Thoracic aorta (tissue), 2 donors: ENCODE measurements around the gene SCP2. TPM values are rescaled to one million over a fixed set of nuclear protein-coding genes. Genes with fewer than 3 reads are reported as not detected.

Source experiments
- ATAC-seq: fragments of 150-250 bp; one replicate; pipeline ENCODE4 v1.8.0; 2017; ENCODE audit warnings: low read depth; ENCODE audit not compliant: insufficient number of reproducible peaks, low FRiP score
- DNase-seq: peaks from one replicate; pipeline ENCODE4 v3.0.0-alpha.2; 2020; ENCODE audit warnings: low spot score
- H3K27ac ChIP-seq, 2 donors: fragments of 200-600 bp; sonication (generic); 1 replicate in 1 of 2; 2 replicates in 1 of 2; pipeline ENCODE4 v1.5.1; 2016; ENCODE audit warnings: mild to moderate bottlenecking in 2 of 2, moderate library complexity in 2 of 2
- H3K27me3 ChIP-seq: fragments of 200-600 bp; sonication (generic); replicated peaks from 2 replicates; pipeline ENCODE4 v1.6.0; 2016; ENCODE audit warnings: mild to moderate bottlenecking; ENCODE audit not compliant: insufficient read depth
- H3K36me3 ChIP-seq: fragments of 200-600 bp; sonication (generic); one replicate; pipeline ENCODE4 v1.5.1; 2016
- H3K4me1 ChIP-seq, 2 donors: fragments of 200-600 bp; sonication (generic); 1 replicate in 1 of 2; 2 replicates in 1 of 2; pipeline versions ENCODE4 v1.5.1 to v1.6.0; 2016; ENCODE audit warnings: low read depth in 2 of 2, mild to moderate bottlenecking in 1 of 2; ENCODE audit not compliant: control insufficient read depth in 1 of 2
- H3K4me3 ChIP-seq: fragments of 200-600 bp; sonication (generic); 2 replicates; pipeline ENCODE4 v1.5.1; 2016; ENCODE audit warnings: mild to moderate bottlenecking
- H3K9me3 ChIP-seq: fragments of 200-600 bp; sonication (generic); 2 replicates; pipeline ENCODE4 v1.5.1; 2016
- total RNA-seq, 2 donors: library from RNA; depleted of rRNA; stranded (reverse); fragments of >200 nt; gene quantifications; one replicate each; pipeline versions ENCODE4 v1.1.0 to v1.2.3, GENCODE V29; 2016
- TF ChIP-seq, protein P1 (sequence below): fragments of 200-600 bp; sonication (generic); IDR thresholded peaks from one replicate; pipeline ENCODE4 v1.5.1; 2019; ENCODE audit warnings: antibody characterized with exemption

SCP2 gene
- total RNA-seq, 2 donors from 2014 or later: 75.1 to 99.9 TPM

GRCh38 chr1:53046930-53047329, 119.9 kb downstream of the SCP2 start:
- DNase-seq: no peak
- Histone ChIP-seq H3K27ac (no peak overlapping the region), H3K4me3 (no peak overlapping the region), H3K9me3 (no peaks in the 10 kb centered on the region), H3K36me3 (peaks cover 3% of the 10 kb centered on the region), H3K27me3 (no peaks in the 10 kb centered on the region), H3K4me1 (peaks cover 12 to 41% of the 10 kb centered on the region in 2 donors)
- TF ChIP-seq, protein P1, sequence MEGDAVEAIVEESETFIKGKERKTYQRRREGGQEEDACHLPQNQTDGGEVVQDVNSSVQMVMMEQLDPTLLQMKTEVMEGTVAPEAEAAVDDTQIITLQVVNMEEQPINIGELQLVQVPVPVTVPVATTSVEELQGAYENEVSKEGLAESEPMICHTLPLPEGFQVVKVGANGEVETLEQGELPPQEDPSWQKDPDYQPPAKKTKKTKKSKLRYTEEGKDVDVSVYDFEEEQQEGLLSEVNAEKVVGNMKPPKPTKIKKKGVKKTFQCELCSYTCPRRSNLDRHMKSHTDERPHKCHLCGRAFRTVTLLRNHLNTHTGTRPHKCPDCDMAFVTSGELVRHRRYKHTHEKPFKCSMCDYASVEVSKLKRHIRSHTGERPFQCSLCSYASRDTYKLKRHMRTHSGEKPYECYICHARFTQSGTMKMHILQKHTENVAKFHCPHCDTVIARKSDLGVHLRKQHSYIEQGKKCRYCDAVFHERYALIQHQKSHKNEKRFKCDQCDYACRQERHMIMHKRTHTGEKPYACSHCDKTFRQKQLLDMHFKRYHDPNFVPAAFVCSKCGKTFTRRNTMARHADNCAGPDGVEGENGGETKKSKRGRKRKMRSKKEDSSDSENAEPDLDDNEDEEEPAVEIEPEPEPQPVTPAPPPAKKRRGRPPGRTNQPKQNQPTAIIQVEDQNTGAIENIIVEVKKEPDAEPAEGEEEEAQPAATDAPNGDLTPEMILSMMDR: no peak
- no peak for ATAC-seq

GRCh38 chr1:53047737-53048736, 121.0 kb downstream of the SCP2 start:
- no peaks in the 10 kb centered on the region for H3K9me3 ChIP-seq
- ATAC-seq: no peak
- no peak overlapping the region for H3K27ac ChIP-seq
- DNase-seq: no peak
- peaks cover 10% of the 10 kb centered on the region for H3K36me3 ChIP-seq
- H3K4me3 ChIP-seq: no peak overlapping the region
- TF ChIP-seq, protein P1: no peak
- peaks cover 12 to 41% of the 10 kb centered on the region in 2 donors for H3K4me1 ChIP-seq
- no peaks in the 10 kb centered on the region for H3K27me3 ChIP-seq

GRCh38 chr1:53048960-53049573, 122.0 kb downstream of the SCP2 start:
- no peaks in the 10 kb centered on the region for H3K27me3 ChIP-seq
- ATAC-seq: no peak
- H3K36me3 ChIP-seq: peaks cover 14% of the 10 kb centered on the region
- TF ChIP-seq, protein P1: no peak
- no peak for DNase-seq
- peaks cover 12 to 41% of the 10 kb centered on the region in 2 donors for H3K4me1 ChIP-seq
- H3K27ac ChIP-seq: peak overlapping the region; percentile 13 to 31
- no peak overlapping the region for H3K4me3 ChIP-seq
- no peaks in the 10 kb centered on the region for H3K9me3 ChIP-seq

GRCh38 chr1:53049574-53049967, 122.5 kb downstream of the SCP2 start:
- Histone ChIP-seq H3K4me1 (peaks cover 12 to 41% of the 10 kb centered on the region in 2 donors), H3K36me3 (peaks cover 14% of the 10 kb centered on the region), H3K9me3 (no peaks in the 10 kb centered on the region), H3K4me3 (no peak overlapping the region), H3K27ac (peak overlapping the region; percentile 13 to 31), H3K27me3 (no peaks in the 10 kb centered on the region)
- ATAC-seq: no peak
- TF ChIP-seq, protein P1: no peak
- DNase-seq: no peak

DNA sequence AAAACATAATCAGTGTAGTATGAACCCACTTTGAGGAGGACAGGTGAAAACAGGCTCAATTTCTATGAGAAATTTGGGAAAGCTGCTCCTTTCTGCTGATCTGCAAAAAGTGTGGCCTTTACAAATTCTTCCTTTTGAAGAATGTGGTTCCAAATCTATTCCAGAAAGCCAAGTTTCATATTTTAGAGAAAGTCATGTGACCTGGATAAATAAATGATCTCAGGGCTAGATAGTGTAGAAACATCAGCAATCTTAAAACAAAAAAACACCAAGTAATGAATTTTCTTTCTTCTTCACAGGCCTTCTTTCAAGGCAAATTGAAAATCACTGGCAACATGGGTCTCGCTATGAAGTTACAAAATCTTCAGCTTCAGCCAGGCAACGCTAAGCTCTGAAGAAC, 123.2 kb downstream of the SCP2 start:
- ATAC-seq (no peak), DNase-seq (no peak)
- Histone ChIP-seq H3K27me3 (no peaks in the 10 kb centered on the region), H3K4me1 (peaks cover 12 to 41% of the 10 kb centered on the region in 2 donors), H3K36me3 (peaks cover 14% of the 10 kb centered on the region), H3K9me3 (no peaks in the 10 kb centered on the region), H3K27ac (peak overlapping the region in 1 of 2 donors; percentile 31), H3K4me3 (no peak overlapping the region)
- TF ChIP-seq, protein P1: no peak
